HepG2 (cell line): ENCODE measurements around the gene TRERF1. TPM values are rescaled to one million over a fixed set of nuclear protein-coding genes. Genes with fewer than 3 reads are reported as not detected.

Experiments
- ATAC-seq: fragments of 200-7000 bp; cut with Tn5 transposase; 3 replicates; pipeline ENCODE4 v1.9.1; 2020; ENCODE audit warnings: mild to moderate bottlenecking, moderate library complexity
- BruUV-seq: library from RNA; stranded (reverse); fragments of 400-500 nt; replicated peaks from 2 replicates; lab custom pipeline; 2021; lab: Mats Ljungman, UMichigan
- CTCF ChIA-PET: fragments of 300-600 bp; formaldehyde crosslinking; extraction: SDS; loops from one replicate; lab custom pipeline; 2021; ENCODE audit warnings: low total read pairs, inconsistent platforms, low intra/inter-chr PET ratio; lab: Yijun Ruan, JAX
- POLR2A ChIA-PET: fragments of 350-600 bp; sonication (Branson Sonifier 250); formaldehyde crosslinking; loops from one replicate; lab custom pipeline; 2020; ENCODE audit warnings: antibody characterized with exemption, inconsistent platforms; lab: Yijun Ruan, JAX
- DNase-seq: peaks from one replicate; pipeline ENCODE4 v3.0.0-alpha.2; 2015; ENCODE audit warnings: low spot score
- FAIRE-seq: peaks from 3 replicates; lab custom pipeline; 2011; peaks lifted over from hg19 to GRCh38; lab: Jason Lieb, UNC
- H2AFZ ChIP-seq: one replicate; pipeline ENCODE4 v1.6.1; 2011; ENCODE audit warnings: low read length, inconsistent platforms
- H3K27ac ChIP-seq: fragments of 300-600 bp; 3 replicates; pipeline ENCODE4 v1.8.0; 2011; ENCODE audit warnings: mixed run types, mild to moderate bottlenecking, mixed read lengths, low read length, inconsistent platforms; ENCODE audit not compliant: insufficient read depth; ENCODE audit errors: extremely low read length
- H3K27me3 ChIP-seq, 2 experiments: fragments of 200-600 bp in 1 of 2; 2 replicates in 1 of 2; 3 replicates in 1 of 2; pipeline versions ENCODE4 v1.6.0 to v1.8.0; 2011; ENCODE audit warnings: low read length in 2 of 2, mild to moderate bottlenecking in 2 of 2, moderate library complexity in 2 of 2, inconsistent platforms in 1 of 2; ENCODE audit not compliant: insufficient read depth in 2 of 2, control insufficient read depth in 1 of 2
- H3K36me3 ChIP-seq, 2 experiments: fragments of 200-600 bp in 1 of 2; replicated peaks in 1 of 2; 2 replicates in 1 of 2; 3 replicates in 1 of 2; pipeline versions ENCODE4 v1.5.1 to v1.8.0; 2011; ENCODE audit warnings: low read length in 2 of 2, inconsistent platforms in 1 of 2; ENCODE audit not compliant: insufficient read depth in 2 of 2, control insufficient read depth in 1 of 2
- H3K4me1 ChIP-seq: 2 replicates; pipeline ENCODE4 v1.5.1; 2012; ENCODE audit warnings: low read length, inconsistent platforms; ENCODE audit not compliant: insufficient read depth
- H3K4me2 ChIP-seq: 2 replicates; pipeline ENCODE4 v1.6.0; 2011; ENCODE audit warnings: low read depth, low read length, inconsistent platforms
- H3K4me3 ChIP-seq, 3 experiments: fragments of 200-600 bp in 1 of 3; sonication (generic), shearing (Covaris generic) in 1 of 3; replicated peaks in 1 of 3; 2 replicates each; pipeline ENCODE4 v1.5.1; 2011 to 2016; ENCODE audit warnings: low read length in 3 of 3, inconsistent platforms in 2 of 3, low read depth in 2 of 3, mild to moderate bottlenecking in 2 of 3, control low read depth in 1 of 3, mixed read lengths in 1 of 3; ENCODE audit not compliant: insufficient read depth in 1 of 3
- H3K79me2 ChIP-seq: one replicate; pipeline ENCODE4 v1.6.1; 2011; ENCODE audit warnings: low read length, inconsistent platforms; ENCODE audit not compliant: insufficient read depth
- H3K9ac ChIP-seq: 2 replicates; pipeline ENCODE4 v1.6.0; 2011; ENCODE audit warnings: mild to moderate bottlenecking, low read depth, low read length, inconsistent platforms; ENCODE audit not compliant: insufficient read depth
- H3K9me3 ChIP-seq: 2 replicates; pipeline ENCODE4 v1.5.1; 2012; ENCODE audit warnings: mild to moderate bottlenecking, low read length
- H4K20me1 ChIP-seq: 2 replicates; pipeline ENCODE4 v1.6.0; 2011; ENCODE audit warnings: inconsistent platforms, mild to moderate bottlenecking, low read length, moderate library complexity; ENCODE audit not compliant: insufficient read depth
- ARID2 ChIP-seq: sonication (generic); formaldehyde crosslinking; IDR thresholded peaks from 2 replicates; pipeline ENCODE4 v1.8.1; 2022; ENCODE audit warnings: mild to moderate bottlenecking, missing genetic modification reagents, borderline replicate concordance
- FOXK1 ChIP-seq: sonication (generic); formaldehyde crosslinking; IDR thresholded peaks from 2 replicates; pipeline ENCODE4 v1.4.0; 2020; ENCODE audit warnings: low read depth, missing genetic modification reagents, borderline replicate concordance
- MLLT10 ChIP-seq: sonication (generic); formaldehyde crosslinking; IDR thresholded peaks from 2 replicates; pipeline ENCODE4 v1.4.0; 2020; ENCODE audit warnings: missing genetic modification reagents
- RFX5 ChIP-seq: IDR thresholded peaks from 2 replicates; pipeline ENCODE4 v1.6.1; 2011; ENCODE audit warnings: low read depth, low read length, improper control_type of control experiment
- ZNF274 ChIP-seq: sonication (generic); formaldehyde crosslinking; IDR thresholded peaks from 2 replicates; pipeline ENCODE4 v1.5.1; 2020; ENCODE audit warnings: mild to moderate bottlenecking, missing genetic modification reagents
- ZNF296 ChIP-seq: sonication (generic); formaldehyde crosslinking; conservative IDR thresholded peaks from 2 replicates; pipeline ENCODE4 v1.5.0; 2020; ENCODE audit warnings: mild to moderate bottlenecking, missing genetic modification reagents
- ZNF350 ChIP-seq: sonication (generic); formaldehyde crosslinking; IDR thresholded peaks from 2 replicates; pipeline ENCODE4 v1.4.0; 2020; ENCODE audit warnings: mild to moderate bottlenecking, low read depth, missing genetic modification reagents, borderline replicate concordance
- ZNF75D ChIP-seq: sonication (generic); formaldehyde crosslinking; IDR thresholded peaks from 2 replicates; pipeline ENCODE4 v1.8.1; 2023; ENCODE audit warnings: missing genetic modification reagents, mild to moderate bottlenecking, borderline replicate concordance
- ZNF775 ChIP-seq: sonication (generic); formaldehyde crosslinking; IDR thresholded peaks from 2 replicates; pipeline ENCODE4 v1.4.0; 2020; ENCODE audit warnings: missing genetic modification reagents, mild to moderate bottlenecking, moderate library complexity, borderline replicate concordance
- WGBS: methylation state at CpG from one replicate; pipeline ENCODE4 v1.1.6; 2017; ENCODE audit warnings: low lambda C conversion rate; 5-methylcytosine and 5-hydroxymethylcytosine counted together
- in situ Hi-C: cut with HindIII; loops from 2 replicates; pipeline ENCODE4 v1.10.0; 2017; ENCODE audit warnings: low pct_unique_long_range_greater_than_20kb; ENCODE audit not compliant: extremely low pct_ligation_motif_present
- intact Hi-C: fragments of 100-400 bp; cut with micrococcal nuclease; formaldehyde crosslinking; loops from one replicate; pipeline ENCODE4 v1.10.0; 2022; ENCODE audit not compliant: unreplicated experiment
- polyA plus RNA-seq, 8 experiments: library from polyadenylated mRNA; depleted of rRNA in 3 of 8; stranded (reverse) in 7 of 8; unstranded in 1 of 8; fragments of >200 nt; fragmentation: Illumina TruSeq in 4 of 8; extraction: Trizol in 4 of 8; gene quantifications; 2 replicates each; pipeline versions ENCODE4 v1.2.1 to v1.2.3, GENCODE V29; 2011 to 2016; ENCODE audit warnings: low read depth in 4 of 8, missing spikeins in 1 of 8, mixed read lengths in 1 of 8; ENCODE audit not compliant: insufficient read depth in 1 of 8
- total RNA-seq, 5 experiments: library from RNA; depleted of rRNA; stranded (reverse); fragments of >200 nt; fragmentation: Illumina TruSeq; extraction: Trizol; gene quantifications; 2 replicates each; pipeline ENCODE4 v1.2.3, GENCODE V29; 2016; ENCODE audit warnings: low read depth in 1 of 5
- TF ChIP-seq, protein P1 (sequence below): sonication (generic); formaldehyde crosslinking; IDR thresholded peaks from 2 replicates; pipeline ENCODE4 v1.5.1; 2020; ENCODE audit warnings: mild to moderate bottlenecking, missing genetic modification reagents, moderate library complexity
- TF ChIP-seq, protein P2 (sequence below): sonication (generic); formaldehyde crosslinking; IDR thresholded peaks from 2 replicates; pipeline ENCODE4 v1.4.0; 2020; ENCODE audit warnings: missing genetic modification reagents
- TF ChIP-seq, protein P3 (sequence below), 2 experiments: IDR thresholded peaks; 2 replicates each; pipeline ENCODE4 v1.6.1; 2011 to 2012; ENCODE audit warnings: low read length in 2 of 2, borderline replicate concordance in 1 of 2, low read depth in 1 of 2, mild to moderate bottlenecking in 1 of 2, moderate library complexity in 1 of 2

Gene TRERF1
- total and polyA plus RNA-seq, 2 of the 13 experiments (the other 11 are each of a cell fraction or from before 2014, with no cell fraction given) = 0.02 TPM; not detected in 1

DNA sequence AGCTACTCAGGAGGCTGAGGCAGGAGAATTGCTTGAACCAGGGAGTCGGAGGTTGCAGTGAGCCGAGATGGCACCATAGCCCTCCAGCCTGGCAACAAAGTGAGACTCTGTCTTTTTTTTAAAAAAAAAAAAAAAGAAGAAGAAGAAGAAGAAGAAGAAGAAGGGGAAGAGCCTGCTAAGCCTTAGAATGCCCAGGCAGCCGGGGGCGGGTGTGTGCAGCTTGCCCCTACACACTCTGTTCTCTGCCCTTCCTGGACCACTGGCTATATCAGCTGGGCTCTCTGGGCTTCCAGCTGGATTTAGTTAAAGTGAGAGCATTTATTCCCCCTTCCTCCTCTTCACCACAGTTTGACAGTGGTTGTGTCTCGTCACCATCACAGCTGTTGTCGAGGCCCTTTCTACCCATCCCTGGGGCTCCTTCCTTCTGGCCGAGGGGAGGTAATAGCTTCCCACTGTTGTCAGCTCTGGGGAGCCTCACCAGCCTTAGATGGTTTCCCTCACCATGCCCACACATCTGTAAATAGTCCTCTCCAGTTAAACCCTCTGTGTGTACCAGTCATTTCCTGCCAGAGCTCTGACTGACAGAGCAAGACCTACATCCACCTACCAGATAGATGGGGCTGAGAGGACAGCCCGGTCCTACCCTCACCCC, 77.6 kb downstream of the TRERF1 start:
- Histone ChIP-seq H3K4me1 (no peaks in the 10 kb centered on the region), H4K20me1 (no peaks in the 10 kb centered on the region)
- in situ Hi-C loops = no loop called here
- no peak for ATAC-seq
- TF ChIP-seq ARID2 (CRISPR knock-in tag) = no peak
- no peak for TF ChIP-seq ZNF274 (CRISPR knock-in tag)
- TF ChIP-seq FOXK1 (CRISPR knock-in tag) = no peak
- TF ChIP-seq MLLT10 = no peak
- TF ChIP-seq RFX5 = no peak
- no peak for TF ChIP-seq ZNF75D (CRISPR knock-in tag)
- TF ChIP-seq, protein P1, sequence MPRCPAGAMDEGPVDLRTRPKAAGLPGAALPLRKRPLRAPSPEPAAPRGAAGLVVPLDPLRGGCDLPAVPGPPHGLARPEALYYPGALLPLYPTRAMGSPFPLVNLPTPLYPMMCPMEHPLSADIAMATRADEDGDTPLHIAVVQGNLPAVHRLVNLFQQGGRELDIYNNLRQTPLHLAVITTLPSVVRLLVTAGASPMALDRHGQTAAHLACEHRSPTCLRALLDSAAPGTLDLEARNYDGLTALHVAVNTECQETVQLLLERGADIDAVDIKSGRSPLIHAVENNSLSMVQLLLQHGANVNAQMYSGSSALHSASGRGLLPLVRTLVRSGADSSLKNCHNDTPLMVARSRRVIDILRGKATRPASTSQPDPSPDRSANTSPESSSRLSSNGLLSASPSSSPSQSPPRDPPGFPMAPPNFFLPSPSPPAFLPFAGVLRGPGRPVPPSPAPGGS (CRISPR knock-in tag) = no peak
- TF ChIP-seq, all 625 proteins: peak for 0
- Histone ChIP-seq H2AFZ (no peak overlapping the region), H3K36me3 (no peaks in the 10 kb centered on the region), H3K4me2 (no peak overlapping the region), H3K9ac (no peak overlapping the region), H3K9me3 (no peaks in the 10 kb centered on the region), H3K79me2 (no peaks in the 10 kb centered on the region), H3K4me3 (no peak overlapping the region), H3K27me3 (peaks cover 2 to 33% of the 10 kb centered on the region in 2 experiments; a peak in 4 of 5 replicates), H3K27ac (no peak overlapping the region)
- DNase-seq (no peak), FAIRE-seq (no peak)
- intact Hi-C loops = no loop called here
- WGBS = 43% methylated on average over 8 of the region's 8 CpGs
- POLR2A ChIA-PET = no interaction called here
- BruUV-seq = no TSS peak
- CTCF ChIA-PET = no interaction called here

DNA sequence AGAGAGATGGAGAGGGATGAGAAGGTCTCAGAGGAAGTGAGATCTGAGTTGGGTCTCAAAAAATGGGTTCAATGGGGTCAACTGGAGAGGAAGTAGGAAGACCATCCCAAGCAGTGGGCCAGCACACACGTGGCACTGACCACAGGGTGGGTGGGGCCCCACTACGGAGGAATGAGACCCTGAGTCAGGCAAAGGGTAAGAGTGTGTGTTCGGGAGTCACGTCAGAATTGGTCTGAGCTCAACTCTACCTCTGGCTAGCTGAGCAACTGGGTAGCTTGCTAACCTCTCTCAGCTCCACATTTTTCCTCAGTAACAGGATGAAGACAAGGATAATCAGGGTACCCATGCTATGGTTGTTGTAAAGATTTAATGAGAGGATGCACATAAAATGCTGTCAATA, 79.0 kb downstream of the TRERF1 start:
- intact Hi-C loops = no loop called here
- CTCF ChIA-PET = no interaction called here
- TF ChIP-seq ZNF775 (CRISPR knock-in tag) = no peak
- TF ChIP-seq ZNF296 (CRISPR knock-in tag) = no peak
- TF ChIP-seq, protein P2, sequence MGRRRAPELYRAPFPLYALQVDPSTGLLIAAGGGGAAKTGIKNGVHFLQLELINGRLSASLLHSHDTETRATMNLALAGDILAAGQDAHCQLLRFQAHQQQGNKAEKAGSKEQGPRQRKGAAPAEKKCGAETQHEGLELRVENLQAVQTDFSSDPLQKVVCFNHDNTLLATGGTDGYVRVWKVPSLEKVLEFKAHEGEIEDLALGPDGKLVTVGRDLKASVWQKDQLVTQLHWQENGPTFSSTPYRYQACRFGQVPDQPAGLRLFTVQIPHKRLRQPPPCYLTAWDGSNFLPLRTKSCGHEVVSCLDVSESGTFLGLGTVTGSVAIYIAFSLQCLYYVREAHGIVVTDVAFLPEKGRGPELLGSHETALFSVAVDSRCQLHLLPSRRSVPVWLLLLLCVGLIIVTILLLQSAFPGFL = no peak
- TF ChIP-seq ZNF350 (CRISPR knock-in tag) = no peak
- TF ChIP-seq, protein P3, sequence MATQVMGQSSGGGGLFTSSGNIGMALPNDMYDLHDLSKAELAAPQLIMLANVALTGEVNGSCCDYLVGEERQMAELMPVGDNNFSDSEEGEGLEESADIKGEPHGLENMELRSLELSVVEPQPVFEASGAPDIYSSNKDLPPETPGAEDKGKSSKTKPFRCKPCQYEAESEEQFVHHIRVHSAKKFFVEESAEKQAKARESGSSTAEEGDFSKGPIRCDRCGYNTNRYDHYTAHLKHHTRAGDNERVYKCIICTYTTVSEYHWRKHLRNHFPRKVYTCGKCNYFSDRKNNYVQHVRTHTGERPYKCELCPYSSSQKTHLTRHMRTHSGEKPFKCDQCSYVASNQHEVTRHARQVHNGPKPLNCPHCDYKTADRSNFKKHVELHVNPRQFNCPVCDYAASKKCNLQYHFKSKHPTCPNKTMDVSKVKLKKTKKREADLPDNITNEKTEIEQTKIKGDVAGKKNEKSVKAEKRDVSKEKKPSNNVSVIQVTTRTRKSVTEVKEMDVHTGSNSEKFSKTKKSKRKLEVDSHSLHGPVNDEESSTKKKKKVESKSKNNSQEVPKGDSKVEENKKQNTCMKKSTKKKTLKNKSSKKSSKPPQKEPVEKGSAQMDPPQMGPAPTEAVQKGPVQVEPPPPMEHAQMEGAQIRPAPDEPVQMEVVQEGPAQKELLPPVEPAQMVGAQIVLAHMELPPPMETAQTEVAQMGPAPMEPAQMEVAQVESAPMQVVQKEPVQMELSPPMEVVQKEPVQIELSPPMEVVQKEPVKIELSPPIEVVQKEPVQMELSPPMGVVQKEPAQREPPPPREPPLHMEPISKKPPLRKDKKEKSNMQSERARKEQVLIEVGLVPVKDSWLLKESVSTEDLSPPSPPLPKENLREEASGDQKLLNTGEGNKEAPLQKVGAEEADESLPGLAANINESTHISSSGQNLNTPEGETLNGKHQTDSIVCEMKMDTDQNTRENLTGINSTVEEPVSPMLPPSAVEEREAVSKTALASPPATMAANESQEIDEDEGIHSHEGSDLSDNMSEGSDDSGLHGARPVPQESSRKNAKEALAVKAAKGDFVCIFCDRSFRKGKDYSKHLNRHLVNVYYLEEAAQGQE (IDR thresholded peaks at IDR 0.05; ENCODE audit: borderline replicate concordance in 1 of 2, low read depth in 1 of 2, low read length in 2 of 2) = no peak

More for the DNA sequence above, 79.0 kb downstream of the TRERF1 start:
- no peaks in the 10 kb centered on the region for H4K20me1 ChIP-seq
- no peak overlapping the region for H2AFZ ChIP-seq
- H3K27me3 ChIP-seq = peaks cover 3 to 30% of the 10 kb centered on the region in 2 experiments
- WGBS = 11% methylated on average over 4 of the region's 4 CpGs
- H3K79me2 ChIP-seq = no peaks in the 10 kb centered on the region
- no peak overlapping the region for H3K4me2 ChIP-seq
- ATAC-seq (no peak), DNase-seq (no peak), FAIRE-seq (no peak)
- in situ Hi-C loops = no loop called here
- no peaks in the 10 kb centered on the region for H3K9me3 ChIP-seq
- BruUV-seq = no TSS peak
- POLR2A ChIA-PET = no interaction called here
- no peaks in the 10 kb centered on the region for H3K36me3 ChIP-seq
- no peak overlapping the region for H3K9ac ChIP-seq
- no peak overlapping the region for H3K4me3 ChIP-seq
- no peaks in the 10 kb centered on the region for H3K4me1 ChIP-seq
- H3K27ac ChIP-seq = no peak overlapping the region
